ENCODE data around the gene RPGRIP1. TPM values are rescaled to one million over a fixed set of nuclear protein-coding genes. Genes with fewer than 3 reads are reported as not detected.

Gene RPGRIP1
- polyA plus RNA-seq, 1 donor from 2014 or later: not detected

- TF ChIP-seq SMC3 (conservative IDR thresholded peaks at IDR 0.05; ENCODE audit: poor library complexity): no peak
These were observed 46.3 kb upstream of the RPGRIP1 start (continued) for GRCh38 chr14:21233457-21234076.

GRCh38 chr14:21234112-21234511, 45.8 kb upstream of the RPGRIP1 start:
- H3K27ac ChIP-seq (ENCODE audit: low read length): no peak overlapping the region
- no peak overlapping the region for H3K9ac ChIP-seq (ENCODE audit: low read length)
- H3K9me2 ChIP-seq (ENCODE audit: insufficient read depth, low read length): no peaks in the 10 kb centered on the region
- TF ChIP-seq TAF1 (IDR thresholded peaks at IDR 0.05; ENCODE audit: low read depth) (no peak), CTCF (IDR thresholded peaks at IDR 0.05; ENCODE audit: poor library complexity, severe bottlenecking) (no peak)
- H4K20me1 ChIP-seq (ENCODE audit: insufficient read depth): peaks cover 37% of the 10 kb centered on the region
- H3K79me2 ChIP-seq (replicated peaks; ENCODE audit: insufficient read depth, low read length): peaks cover 76% of the 10 kb centered on the region
- H3K9me3 ChIP-seq (ENCODE audit: low read length): no peaks in the 10 kb centered on the region
- H2AFZ ChIP-seq (ENCODE audit: low read depth, low read length): no peak overlapping the region
- H3K27me3 ChIP-seq (ENCODE audit: insufficient read depth, low read depth, low read length): no peaks in the 10 kb centered on the region
- H3K4me3 ChIP-seq (ENCODE audit: low read length): no peak overlapping the region
- H3K36me3 ChIP-seq (ENCODE audit: insufficient read depth, low read length): peaks cover 25% of the 10 kb centered on the region
- H3F3A ChIP-seq (ENCODE audit: insufficient read depth, low read length, poor library complexity, severe bottlenecking): no peaks in the 10 kb centered on the region
- H3K4me2 ChIP-seq (ENCODE audit: low read length): no peak overlapping the region

- H3K4me3 ChIP-seq (ENCODE audit: low read length): no peak overlapping the region
- no peaks in the 10 kb centered on the region for H3F3A ChIP-seq (ENCODE audit: insufficient read depth, low read length, poor library complexity, severe bottlenecking)
- TF ChIP-seq EZH2 (IDR thresholded peaks at IDR 0.05; ENCODE audit: borderline replicate concordance, insufficient read depth, low read length, poor library complexity, severe bottlenecking) (no peak), MXI1 (conservative IDR thresholded peaks at IDR 0.05; ENCODE audit: poor library complexity, severe bottlenecking) (no peak), EP300 (conservative IDR thresholded peaks at IDR 0.05; ENCODE audit: poor library complexity, severe bottlenecking) (no peak), CTCF (IDR thresholded peaks at IDR 0.05; ENCODE audit: poor library complexity, severe bottlenecking) (no peak), TAF1 (IDR thresholded peaks at IDR 0.05; ENCODE audit: low read depth) (no peak), REST (IDR thresholded peaks at IDR 0.05; ENCODE audit: borderline replicate concordance) (no peak), SMC3 (conservative IDR thresholded peaks at IDR 0.05; ENCODE audit: poor library complexity) (no peak), POLR2AphosphoS5 (IDR thresholded peaks at IDR 0.05) (no peak), RAD21 (conservative IDR thresholded peaks at IDR 0.05) (no peak)
- no peak overlapping the region for H3K27ac ChIP-seq (ENCODE audit: low read length)
- peaks cover 82% of the 10 kb centered on the region for H3K79me2 ChIP-seq (replicated peaks; ENCODE audit: insufficient read depth, low read length)
- no peaks in the 10 kb centered on the region for H3K27me3 ChIP-seq (ENCODE audit: insufficient read depth, low read depth, low read length)
- peaks cover 31% of the 10 kb centered on the region for H4K20me1 ChIP-seq (ENCODE audit: insufficient read depth)
- no peaks in the 10 kb centered on the region for H3K9me3 ChIP-seq (ENCODE audit: low read length)
- H3K9ac ChIP-seq (ENCODE audit: low read length): no peak overlapping the region
- H3K4me2 ChIP-seq (ENCODE audit: low read length): no peak overlapping the region
- H3K9me2 ChIP-seq (ENCODE audit: insufficient read depth, low read length): no peaks in the 10 kb centered on the region
- H2AFZ ChIP-seq (ENCODE audit: low read depth, low read length): no peak overlapping the region
- H3K36me3 ChIP-seq (ENCODE audit: insufficient read depth, low read length): peaks cover 6% of the 10 kb centered on the region
These were observed 42.7 kb upstream of the RPGRIP1 start for GRCh38 chr14:21236948-21237797.

Data from neural cell (in vitro differentiated cells).